Mammary epithelial cell (primary cell): Measurements from ENCODE around the gene LATS2.

Experiments
- EZH2 ChIP-seq: IDR thresholded peaks from 2 replicates; pipeline ENCODE4 v1.6.1; 2012; ENCODE audit warnings: low read length, inconsistent platforms, borderline replicate concordance
- TF ChIP-seq, protein P1 (sequence below), 2 donors: IDR thresholded peaks in 1 of 2; conservative IDR thresholded peaks in 1 of 2; 2 replicates each; pipeline ENCODE4 v1.5.1; 2011 to 2012; ENCODE audit warnings: inconsistent platforms in 2 of 2, low read length in 2 of 2, mild to moderate bottlenecking in 2 of 2, control low read depth in 1 of 2, low read depth in 1 of 2; ENCODE audit not compliant: insufficient read depth in 1 of 2; ENCODE audit errors: extremely low read depth in 1 of 2

DNA sequence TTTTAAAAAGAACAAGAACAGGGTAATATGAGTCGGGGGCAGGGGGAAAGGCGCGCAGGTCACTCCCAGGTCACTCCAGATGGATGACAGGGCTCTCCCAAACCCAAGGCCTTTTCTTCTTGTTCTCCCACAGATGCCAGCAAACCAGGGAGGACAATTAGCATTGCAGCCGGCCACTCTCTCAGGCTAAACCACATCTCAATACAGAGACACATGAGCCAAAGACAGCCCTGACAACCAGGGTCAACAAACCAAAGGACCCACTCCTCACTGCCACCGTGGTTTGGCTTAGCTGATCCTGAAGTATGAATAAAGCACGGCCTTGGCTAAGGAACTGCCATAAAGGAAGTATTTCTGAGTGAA lies 47.3 kb downstream of the LATS2 start:
- TF ChIP-seq, protein P1, sequence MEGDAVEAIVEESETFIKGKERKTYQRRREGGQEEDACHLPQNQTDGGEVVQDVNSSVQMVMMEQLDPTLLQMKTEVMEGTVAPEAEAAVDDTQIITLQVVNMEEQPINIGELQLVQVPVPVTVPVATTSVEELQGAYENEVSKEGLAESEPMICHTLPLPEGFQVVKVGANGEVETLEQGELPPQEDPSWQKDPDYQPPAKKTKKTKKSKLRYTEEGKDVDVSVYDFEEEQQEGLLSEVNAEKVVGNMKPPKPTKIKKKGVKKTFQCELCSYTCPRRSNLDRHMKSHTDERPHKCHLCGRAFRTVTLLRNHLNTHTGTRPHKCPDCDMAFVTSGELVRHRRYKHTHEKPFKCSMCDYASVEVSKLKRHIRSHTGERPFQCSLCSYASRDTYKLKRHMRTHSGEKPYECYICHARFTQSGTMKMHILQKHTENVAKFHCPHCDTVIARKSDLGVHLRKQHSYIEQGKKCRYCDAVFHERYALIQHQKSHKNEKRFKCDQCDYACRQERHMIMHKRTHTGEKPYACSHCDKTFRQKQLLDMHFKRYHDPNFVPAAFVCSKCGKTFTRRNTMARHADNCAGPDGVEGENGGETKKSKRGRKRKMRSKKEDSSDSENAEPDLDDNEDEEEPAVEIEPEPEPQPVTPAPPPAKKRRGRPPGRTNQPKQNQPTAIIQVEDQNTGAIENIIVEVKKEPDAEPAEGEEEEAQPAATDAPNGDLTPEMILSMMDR (conservative IDR thresholded peaks at IDR 0.05 in 1 of 2, IDR thresholded peaks at IDR 0.05 in 1 of 2; ENCODE audit: extremely low read depth in 1 of 2, insufficient read depth in 1 of 2, low read depth in 1 of 2, low read length in 2 of 2): no peak
- no peak for TF ChIP-seq EZH2
